GM12878 (cell line): ENCODE results near the gene BTBD6. TPM values are rescaled to one million over a fixed set of nuclear protein-coding genes. Genes with fewer than 3 reads are reported as not detected.

ENCODE experiments used
- ATAC-seq: fragments of 200-7000 bp; cut with Tn5 transposase; 3 replicates; pipeline ENCODE4 v1.9.1; 2020; ENCODE audit warnings: mild to moderate bottlenecking, moderate library complexity
- BruUV-seq: library from RNA; stranded (reverse); fragments of 400-500 nt; replicated peaks from 2 replicates; lab custom pipeline; 2021; lab: Mats Ljungman, UMichigan
- CTCF ChIA-PET: fragments of 300-600 bp; sonication (Branson Sonifier 250); formaldehyde crosslinking; extraction: SDS; loops from one replicate; lab custom pipeline; 2021; ENCODE audit warnings: inconsistent platforms; lab: Yijun Ruan, JAX
- POLR2A ChIA-PET: fragments of 350-600 bp; formaldehyde crosslinking; extraction: SDS; loops from one replicate; lab custom pipeline; 2021; ENCODE audit warnings: inconsistent platforms; lab: Charles Lee
- RAD21 ChIA-PET: fragments of 300-600 bp; sonication (Branson Sonifier 250); formaldehyde crosslinking; loops from one replicate; lab custom pipeline; 2023; ENCODE audit warnings: antibody characterized with exemption; ENCODE audit not compliant: unreplicated experiment; lab: Charles Lee
- SMC1A ChIA-PET: fragments of 300-600 bp; sonication (Branson Sonifier 250); formaldehyde crosslinking; loops from one replicate; lab custom pipeline; 2023; ENCODE audit not compliant: unreplicated experiment, uncharacterized antibody; lab: Charles Lee
- DNase-seq: peaks from one replicate; pipeline ENCODE4 v3.0.0-alpha.2; 2011; ENCODE audit warnings: low read depth, low spot score
- FAIRE-seq: peaks from 3 replicates; lab custom pipeline; 2011; peaks lifted over from hg19 to GRCh38; lab: Jason Lieb, UNC
- H2AFZ ChIP-seq: 2 replicates; pipeline ENCODE4 v1.6.0; 2011; ENCODE audit warnings: low read depth, low read length, control low read depth; ENCODE audit not compliant: control insufficient read depth
- H3K27ac ChIP-seq: 2 replicates; pipeline ENCODE4 v1.5.1; 2011; ENCODE audit warnings: control low read depth; ENCODE audit not compliant: control insufficient read depth, insufficient read depth
- H3K27me3 ChIP-seq, 2 experiments: replicated peaks in 1 of 2; 2 replicates each; pipeline versions ENCODE4 v1.6.0 to v1.6.1; 2011; ENCODE audit warnings: low read length in 1 of 2; ENCODE audit not compliant: control insufficient read depth in 2 of 2, insufficient read depth in 2 of 2
- H3K36me3 ChIP-seq, 2 experiments: 2 replicates each; pipeline ENCODE4 v1.5.1; 2011; ENCODE audit warnings: low read length in 1 of 2; ENCODE audit not compliant: control insufficient read depth in 2 of 2, insufficient read depth in 2 of 2
- H3K4me1 ChIP-seq: 2 replicates; pipeline ENCODE4 v1.6.1; 2011; ENCODE audit warnings: mild to moderate bottlenecking, low read length, moderate library complexity, mixed read lengths; ENCODE audit not compliant: control insufficient read depth, insufficient read depth
- H3K4me2 ChIP-seq: 2 replicates; pipeline ENCODE4 v1.6.0; 2011; ENCODE audit warnings: control low read depth; ENCODE audit not compliant: control insufficient read depth, insufficient read depth
- H3K4me3 ChIP-seq: fragments of 200-600 bp; sonication (generic); 2 replicates; pipeline ENCODE4 v1.5.1; 2016
- H3K79me2 ChIP-seq: 2 replicates; pipeline ENCODE4 v1.6.0; 2011; ENCODE audit warnings: low read length; ENCODE audit not compliant: control insufficient read depth, insufficient read depth
- H3K9ac ChIP-seq: 2 replicates; pipeline ENCODE4 v1.8.0; 2011; ENCODE audit warnings: low read length, control low read depth, mixed read lengths; ENCODE audit not compliant: control insufficient read depth, insufficient read depth
- H3K9me3 ChIP-seq: replicated peaks from 3 replicates; pipeline ENCODE4 v1.5.1; 2011; ENCODE audit warnings: mild to moderate bottlenecking, low read length; ENCODE audit not compliant: control insufficient read depth, insufficient read depth
- H4K20me1 ChIP-seq: 2 replicates; pipeline ENCODE4 v1.6.0; 2011; ENCODE audit not compliant: control insufficient read depth, insufficient read depth
- CEBPZ ChIP-seq: fragments of 150-350 bp; IDR thresholded peaks from 2 replicates; pipeline ENCODE4 v1.6.1; 2016; ENCODE audit warnings: low read depth, low read length
- HCFC1 ChIP-seq: fragments of 150-350 bp; IDR thresholded peaks from 2 replicates; pipeline ENCODE4 v1.6.1; 2014; ENCODE audit warnings: low read length
- MTA3 ChIP-seq: IDR thresholded peaks from 2 replicates; pipeline ENCODE4 v1.6.1; 2012; ENCODE audit warnings: low read length, inconsistent platforms, borderline replicate concordance
- NR2C1 ChIP-seq: fragments of 450-650 bp; IDR thresholded peaks from 2 replicates; pipeline ENCODE4 v1.6.1; 2017; ENCODE audit warnings: antibody characterized with exemption, mild to moderate bottlenecking, moderate library complexity
- PAX8 ChIP-seq: fragments of 450-650 bp; IDR thresholded peaks from 2 replicates; pipeline ENCODE4 v1.6.1; 2017; ENCODE audit warnings: mild to moderate bottlenecking, moderate library complexity
- POLR2A ChIP-seq: IDR thresholded peaks from 2 replicates; pipeline ENCODE4 v1.6.1; 2011; ENCODE audit warnings: low read depth, mild to moderate bottlenecking, low read length
- SMAD5 ChIP-seq: IDR thresholded peaks from 2 replicates; pipeline ENCODE4 v1.6.1; 2016; ENCODE audit warnings: antibody characterized with exemption, low read depth
- ZNF24 ChIP-seq: fragments of 450-650 bp; IDR thresholded peaks from 2 replicates; pipeline ENCODE4 v1.6.1; 2017; ENCODE audit warnings: antibody characterized with exemption, mild to moderate bottlenecking
- WGBS: methylation state at CpG from one replicate; pipeline ENCODE4 v1.1.6; 2016; ENCODE audit warnings: low lambda C conversion rate; ENCODE audit not compliant: insufficient replicate concordance, insufficient coverage; ENCODE audit errors: missing lambda C conversion rate; 5-methylcytosine and 5-hydroxymethylcytosine counted together
- in situ Hi-C: fragments of 300-500 bp; cut with MboI; formaldehyde crosslinking; loops from 9 replicates; pipeline ENCODE4 v1.14.3; 2018; ENCODE audit warnings: mixed read lengths
- intact Hi-C: fragments of 100-400 bp; cut with micrococcal nuclease; formaldehyde crosslinking; loops from one replicate; pipeline ENCODE4 v1.14.2; 2022; ENCODE audit not compliant: unreplicated experiment
- polyA plus RNA-seq, 11 experiments: library from polyadenylated mRNA; depleted of rRNA in 4 of 11; unstranded in 6 of 11; stranded (reverse) in 5 of 11; fragments of >200 nt; fragmentation: Nextera tagmentation in 4 of 11; fragmentation: Illumina TruSeq in 1 of 11; extraction: Ambion mirVana in 4 of 11; extraction: Trizol in 1 of 11; gene quantifications; 1 replicate in 1 of 11; 2 replicates in 10 of 11; pipeline versions ENCODE4 v1.2.1 to v1.2.3, GENCODE V29; 2011 to 2016; ENCODE audit warnings: inconsistent platforms in 2 of 11, missing spikeins in 2 of 11, low read depth in 1 of 11
- total RNA-seq, 4 experiments: library from RNA; depleted of rRNA in 3 of 4; stranded (reverse); fragments of >200 nt in 3 of 4; fragmentation: Illumina TruSeq in 1 of 4; extraction: Trizol in 1 of 4; gene quantifications; 2 replicates each; pipeline versions ENCODE4 v1.2.1 to v1.2.3, GENCODE V29; 2013 to 2021

BTBD6 gene
- total and polyA plus RNA-seq, 10 of the 15 experiments (the other 5 are each of a cell fraction or from before 2014, with no cell fraction given), result 1.4 to 36.5 (median 15.8) TPM

GRCh38 chr14:105216490-105217247 lies 31.7 kb upstream of the BTBD6 start (continued):
- TF ChIP-seq CEBPZ, result no peak

GRCh38 chr14:105217774-105218173 lies 30.6 kb upstream of the BTBD6 start:
- 96% methylated on average over 11 of the region's 11 CpGs for WGBS
- CTCF ChIA-PET, result no interaction called here

More at GRCh38 chr14:105217774-105218173, 30.6 kb upstream of the BTBD6 start:
- in situ Hi-C loops (no loop called here), intact Hi-C loops (no loop called here)
- no peaks in the 10 kb centered on the region for H3K79me2 ChIP-seq
- H3K9me3 ChIP-seq, result no peaks in the 10 kb centered on the region
- H3K27ac ChIP-seq, result no peak overlapping the region
- DNase-seq (no peak), FAIRE-seq (no peak), ATAC-seq (no peak)
- ChIA-PET RAD21 (no interaction called here), SMC1A (no interaction called here), POLR2A (interaction anchor here (0.5 kb wide), 1 partner anchor 323 kb away, joined by 3 read pairs; no protein-coding TSS in a partner anchor)
- H3K4me2 ChIP-seq, result no peak overlapping the region
- no peak overlapping the region for H3K4me3 ChIP-seq
- TF ChIP-seq HCFC1 (no peak), PAX8 (no peak), SMAD5 (no peak), POLR2A (peak; percentile 19; the same call in 1 of the 2 replicates), ZNF24 (no peak), NR2C1 (no peak), MTA3 (no peak)
- no peaks in the 10 kb centered on the region for H3K27me3 ChIP-seq
- H4K20me1 ChIP-seq, result no peaks in the 10 kb centered on the region
- H3K4me1 ChIP-seq, result no peaks in the 10 kb centered on the region
- H2AFZ ChIP-seq, result no peak overlapping the region
- BruUV-seq, result no TSS peak
- H3K36me3 ChIP-seq, result peaks cover 4 to 35% of the 10 kb centered on the region in 2 experiments; a peak in 3 of 4 replicates
- H3K9ac ChIP-seq, result no peak overlapping the region
